Loucy (cell line): ENCODE data around the gene MAP3K21.

Source experiments
- CTCF ChIP-seq: fragments of 200-600 bp; sonication (generic); conservative IDR thresholded peaks from 2 replicates; pipeline ENCODE4 v1.5.1; 2014; ENCODE audit warnings: mild to moderate bottlenecking, antibody characterized with exemption, low read length
- EZH2phosphoT487 ChIP-seq: fragments of 200-600 bp; IDR thresholded peaks from 2 replicates; pipeline ENCODE4 v1.6.1; 2018; ENCODE audit warnings: antibody characterized with exemption, mild to moderate bottlenecking, moderate library complexity, borderline replicate concordance

GRCh38 chr1:233361876-233362275 is 34.4 kb downstream of the MAP3K21 start:
- no peak for TF ChIP-seq CTCF
- no peak for TF ChIP-seq EZH2phosphoT487
